Measurements from ENCODE around the gene MED13L.
A peak's percentile ranks its signal among the peaks of the same experiment; 100 is the strongest.

GRCh38 chr12:116009805-116010204 is 267.7 kb downstream of the MED13L start:
- peak; percentile 18 to 37 for TF ChIP-seq CTCF (IDR thresholded peaks at IDR 0.05; ENCODE audit: extremely low read depth in 1 of 2, insufficient read depth in 1 of 2, low read depth in 1 of 2, low read length in 2 of 2)
- no peak for TF ChIP-seq POLR2A (IDR thresholded peaks at IDR 0.05; ENCODE audit: low read depth, low read length)
- no peak for TF ChIP-seq POLR2AphosphoS5 (IDR thresholded peaks at IDR 0.05; ENCODE audit: insufficient read depth, low read depth, low read length)
- TF ChIP-seq GATA2 (IDR thresholded peaks at IDR 0.05; ENCODE audit: insufficient read depth, insufficient read length, low read depth, low read length) = no peak
- TF ChIP-seq JUN (IDR thresholded peaks at IDR 0.05; ENCODE audit: borderline replicate concordance, insufficient read depth, insufficient read length, low read depth) = no peak
- TF ChIP-seq EZH2 (IDR thresholded peaks at IDR 0.05; ENCODE audit: borderline replicate concordance, low read depth, low read length, severe bottlenecking) = no peak
- no peak for TF ChIP-seq MAX (IDR thresholded peaks at IDR 0.05; ENCODE audit: insufficient read depth, insufficient read length)
- no peak for TF ChIP-seq MYC (IDR thresholded peaks at IDR 0.05; ENCODE audit: low read depth, low read length)
